GM23248 (cell line): ENCODE measurements around the gene AXIN1. TPM values are rescaled to one million over a fixed set of nuclear protein-coding genes. Genes with fewer than 3 reads are reported as not detected.

Source experiments
- DNase-seq: peaks from one replicate; pipeline ENCODE4 v3.0.0-alpha.2; 2015
- H2AFZ ChIP-seq: fragments of 200-600 bp; sonication (generic); 2 replicates; pipeline ENCODE4 v1.6.1; 2016; ENCODE audit warnings: antibody characterized with exemption
- H3F3A ChIP-seq: fragments of 200-600 bp; sonication (generic); 2 replicates; pipeline ENCODE4 v1.6.1; 2016; ENCODE audit warnings: mild to moderate bottlenecking, antibody characterized with exemption, mixed run types; ENCODE audit not compliant: insufficient read depth
- H3K27ac ChIP-seq: fragments of 200-600 bp; sonication (generic); 2 replicates; pipeline ENCODE4 v1.5.1; 2016; ENCODE audit warnings: mild to moderate bottlenecking
- H3K27me3 ChIP-seq: fragments of 200-600 bp; sonication (generic); replicated peaks from 2 replicates; pipeline ENCODE4 v1.6.1; 2016; ENCODE audit warnings: mild to moderate bottlenecking; ENCODE audit not compliant: insufficient read depth
- H3K36me3 ChIP-seq: fragments of 200-600 bp; sonication (generic); 2 replicates; pipeline ENCODE4 v1.6.1; 2016; ENCODE audit warnings: low read depth, mild to moderate bottlenecking
- H3K4me1 ChIP-seq: fragments of 200-600 bp; sonication (generic); 2 replicates; pipeline ENCODE4 v1.6.1; 2016; ENCODE audit warnings: mild to moderate bottlenecking; ENCODE audit not compliant: insufficient read depth
- H3K4me2 ChIP-seq: fragments of 200-600 bp; sonication (generic); one replicate; pipeline ENCODE4 v1.6.1; 2016; ENCODE audit warnings: mild to moderate bottlenecking; ENCODE audit not compliant: unreplicated experiment
- H3K4me3 ChIP-seq: fragments of 200-600 bp; sonication (generic); 2 replicates; pipeline ENCODE4 v1.5.1; 2016; ENCODE audit warnings: mild to moderate bottlenecking
- H3K79me2 ChIP-seq: fragments of 200-600 bp; sonication (generic); 2 replicates; pipeline ENCODE4 v1.6.1; 2016; ENCODE audit warnings: mild to moderate bottlenecking; ENCODE audit not compliant: insufficient read depth
- H3K9ac ChIP-seq: fragments of 200-600 bp; sonication (generic); 2 replicates; pipeline ENCODE4 v1.6.1; 2016; ENCODE audit warnings: mild to moderate bottlenecking
- H3K9me2 ChIP-seq: fragments of 200-600 bp; sonication (generic); 2 replicates; pipeline ENCODE4 v1.6.1; 2016; ENCODE audit warnings: mixed run types, mild to moderate bottlenecking, moderate library complexity; ENCODE audit not compliant: insufficient read depth
- H3K9me3 ChIP-seq: fragments of 200-600 bp; sonication (generic); one replicate; pipeline ENCODE4 v1.6.1; 2017; ENCODE audit warnings: low read depth
- H4K20me1 ChIP-seq: fragments of 200-600 bp; sonication (generic); 2 replicates; pipeline ENCODE4 v1.6.0; 2016; ENCODE audit not compliant: insufficient read depth
- EZH2 ChIP-seq: fragments of 200-600 bp; sonication (generic); IDR thresholded peaks from 2 replicates; pipeline ENCODE4 v1.6.1; 2018; ENCODE audit warnings: antibody characterized with exemption, mild to moderate bottlenecking; ENCODE audit not compliant: insufficient read depth, poor library complexity, severe bottlenecking
- EZH2phosphoT487 ChIP-seq: fragments of 200-600 bp; sonication (generic); IDR thresholded peaks from 2 replicates; pipeline ENCODE4 v1.6.1; 2018; ENCODE audit warnings: antibody characterized with exemption, moderate library complexity, mild to moderate bottlenecking, low read depth; ENCODE audit not compliant: insufficient read depth
- WGBS, 2 experiments: methylation state at CpG; one replicate each; pipeline ENCODE4 v1.1.6; 2015 to 2017; ENCODE audit warnings: low lambda C conversion rate in 2 of 2, low coverage in 1 of 2; ENCODE audit errors: missing lambda C conversion rate in 2 of 2; 5-methylcytosine and 5-hydroxymethylcytosine counted together
- in situ Hi-C: fragments of 300-500 bp; cut with MboI; formaldehyde crosslinking; loops from 2 replicates; pipeline ENCODE4 v1.15.0; 2020
- polyA plus RNA-seq: library from polyadenylated mRNA; unstranded; fragments of >200 nt; fragmentation: Nextera tagmentation; extraction: Ambion mirVana; gene quantifications from 2 replicates; pipeline ENCODE4 v1.2.1, GENCODE V29; 2016
- total RNA-seq: library from RNA; depleted of rRNA; stranded (reverse); fragments of >200 nt; shearing (Covaris generic); gene quantifications from 2 replicates; pipeline ENCODE4 v1.2.3, GENCODE V29; 2014

The AXIN1 gene
- total and polyA plus RNA-seq, 2 experiments from 2014 or later, result 3.3 to 27.1 TPM

GRCh38 chr16:265711-266110 is 86.8 kb downstream of the AXIN1 start:
- 65 to 80% methylated on average over 11 to 12 of the region's 12 CpGs for WGBS, 2 experiments
- no peaks in the 10 kb centered on the region for H4K20me1 ChIP-seq
- no peak overlapping the region for H3K4me2 ChIP-seq
- H3K9me2 ChIP-seq, result no peaks in the 10 kb centered on the region
- no peak overlapping the region for H3K9ac ChIP-seq
- H3K9me3 ChIP-seq, result no peaks in the 10 kb centered on the region
- H3K36me3 ChIP-seq, result no peaks in the 10 kb centered on the region
- in situ Hi-C loops, result no loop called here
- TF ChIP-seq EZH2, result no peak
- TF ChIP-seq EZH2phosphoT487, result no peak
- H3F3A ChIP-seq, result no peaks in the 10 kb centered on the region
- H3K4me3 ChIP-seq, result no peak overlapping the region
- H3K4me1 ChIP-seq, result no peaks in the 10 kb centered on the region
- no peak overlapping the region for H2AFZ ChIP-seq
- H3K27me3 ChIP-seq, result no peaks in the 10 kb centered on the region
- H3K27ac ChIP-seq, result no peak overlapping the region
- DNase-seq, result no peak
- H3K79me2 ChIP-seq, result no peaks in the 10 kb centered on the region

DNA sequence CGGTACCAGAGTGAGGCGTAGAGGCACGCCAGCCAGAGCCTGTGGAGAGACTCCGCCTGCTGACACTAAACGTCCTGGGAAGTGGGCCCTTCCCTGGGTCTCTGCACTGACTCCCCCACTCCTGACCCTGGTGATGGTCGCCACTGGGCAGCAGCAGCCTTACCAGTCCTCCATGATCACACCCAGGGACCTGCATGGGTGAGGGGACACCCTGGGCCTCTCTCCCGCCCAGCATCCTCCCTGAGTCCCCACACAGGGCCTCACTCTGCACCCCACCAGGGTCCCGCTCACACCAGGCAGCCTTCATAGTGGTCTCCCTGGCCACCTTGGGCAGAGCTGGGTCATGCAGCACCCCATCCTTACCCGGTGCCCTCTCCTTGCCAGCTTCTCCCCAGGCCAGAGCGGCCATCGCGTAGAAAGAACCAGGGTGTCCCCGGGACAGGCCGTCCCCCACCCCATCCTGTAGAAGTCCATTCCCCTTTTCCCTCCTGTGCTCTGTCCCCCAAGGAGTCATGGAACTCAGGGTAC is 87.5 kb downstream of the AXIN1 start:
- Histone ChIP-seq H3K36me3 (no peaks in the 10 kb centered on the region), H3K27ac (no peak overlapping the region), H3K9ac (no peak overlapping the region), H3K4me3 (no peak overlapping the region), H3K9me2 (no peaks in the 10 kb centered on the region), H3K27me3 (no peaks in the 10 kb centered on the region), H3K4me2 (no peak overlapping the region), H3K4me1 (no peaks in the 10 kb centered on the region), H3K79me2 (no peaks in the 10 kb centered on the region), H2AFZ (no peak overlapping the region), H3K9me3 (no peaks in the 10 kb centered on the region), H3F3A (no peaks in the 10 kb centered on the region), H4K20me1 (no peaks in the 10 kb centered on the region)
- DNase-seq, result no peak
- 82 to 85% methylated on average over 14 of the region's 14 CpGs for WGBS, 2 experiments
- in situ Hi-C loops, result no loop called here
- TF ChIP-seq EZH2phosphoT487, result no peak
- no peak for TF ChIP-seq EZH2

DNA sequence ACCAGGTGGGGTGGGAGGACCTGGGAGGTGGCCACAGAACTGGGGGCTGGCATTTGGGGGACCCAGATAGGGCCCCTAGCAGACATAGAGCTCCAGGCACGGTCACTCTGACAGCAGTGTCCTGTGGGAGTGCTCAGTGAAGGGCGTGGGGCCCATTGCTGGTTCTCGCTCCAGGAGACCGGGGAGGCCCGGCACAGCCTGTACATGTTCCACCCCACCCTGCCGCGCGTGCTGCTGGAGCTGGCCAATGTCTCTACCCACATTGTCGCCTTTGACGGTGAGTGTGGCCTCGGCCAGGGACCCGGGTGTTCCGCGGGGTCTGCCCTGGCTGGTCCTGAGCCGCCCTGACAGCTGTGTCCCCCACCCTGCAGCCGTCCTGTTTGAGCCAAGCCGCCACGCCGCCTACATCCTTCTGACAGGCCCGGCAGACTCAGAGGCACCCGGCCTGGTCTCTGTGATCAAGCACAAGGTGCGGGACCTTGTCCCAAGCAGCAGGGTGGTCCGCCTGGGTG is 88.0 kb downstream of the AXIN1 start:
- Histone ChIP-seq H3K79me2 (no peaks in the 10 kb centered on the region), H3K9me3 (no peaks in the 10 kb centered on the region), H3K9me2 (no peaks in the 10 kb centered on the region), H3K4me1 (no peaks in the 10 kb centered on the region), H3K9ac (no peak overlapping the region), H3K27me3 (no peaks in the 10 kb centered on the region), H3K4me3 (no peak overlapping the region), H3K27ac (no peak overlapping the region), H3K4me2 (no peak overlapping the region), H4K20me1 (no peaks in the 10 kb centered on the region), H3F3A (no peaks in the 10 kb centered on the region), H3K36me3 (no peaks in the 10 kb centered on the region), H2AFZ (no peak overlapping the region)
- 92 to 95% methylated on average over 23 of the region's 23 CpGs for WGBS, 2 experiments
- no peak for DNase-seq
- TF ChIP-seq EZH2 (no peak), EZH2phosphoT487 (no peak)
- in situ Hi-C loops, result no loop called here

- 89 to 90% methylated on average over 15 to 17 of the region's 17 CpGs for WGBS, 2 experiments
- Histone ChIP-seq H3K79me2 (no peaks in the 10 kb centered on the region), H3K27me3 (no peaks in the 10 kb centered on the region), H3K36me3 (no peaks in the 10 kb centered on the region), H4K20me1 (no peaks in the 10 kb centered on the region), H3K4me3 (no peak overlapping the region), H3K27ac (no peak overlapping the region), H3K4me2 (no peak overlapping the region), H3K9me2 (no peaks in the 10 kb centered on the region), H3K4me1 (no peaks in the 10 kb centered on the region), H3K9me3 (no peaks in the 10 kb centered on the region), H2AFZ (no peak overlapping the region), H3F3A (no peaks in the 10 kb centered on the region), H3K9ac (no peak overlapping the region)
- no peak for TF ChIP-seq EZH2phosphoT487
- no peak for TF ChIP-seq EZH2
- DNase-seq, result no peak
- in situ Hi-C loops, result no loop called here
Observed at GRCh38 chr16:263944-264343, 88.6 kb downstream of the AXIN1 start.
